GM12878 (cell line): ENCODE results near the gene KCNIP3.

Experiments
- ATF7 ChIP-seq: fragments of 450-650 bp; IDR thresholded peaks from 2 replicates; pipeline ENCODE4 v1.6.1; 2016; ENCODE audit warnings: low read depth, mild to moderate bottlenecking
- EZH2 ChIP-seq: IDR thresholded peaks from 2 replicates; pipeline ENCODE4 v1.6.1; 2012; ENCODE audit warnings: low read depth, mild to moderate bottlenecking, control low read depth, inconsistent platforms, low read length, borderline replicate concordance; ENCODE audit not compliant: control insufficient read depth
- NFXL1 ChIP-seq: fragments of 450-650 bp; IDR thresholded peaks from 2 replicates; pipeline ENCODE4 v1.6.1; 2017; ENCODE audit warnings: antibody characterized with exemption, mild to moderate bottlenecking, borderline replicate concordance
- POLR2A ChIP-seq: IDR thresholded peaks from 2 replicates; pipeline ENCODE4 v1.6.1; 2011; ENCODE audit warnings: low read depth, mild to moderate bottlenecking, low read length
- STAT1 ChIP-seq: fragments of 450-650 bp; conservative IDR thresholded peaks from 2 replicates; pipeline ENCODE4 v1.6.1; 2014; ENCODE audit warnings: antibody characterized with exemption, mild to moderate bottlenecking
- TF ChIP-seq, protein P1 (sequence below), 3 experiments: IDR thresholded peaks in 2 of 3; conservative IDR thresholded peaks in 1 of 3; 2 replicates each; pipeline ENCODE4 v1.5.1; 2011; ENCODE audit warnings: low read depth in 3 of 3, low read length in 3 of 3, mild to moderate bottlenecking in 3 of 3, control low read depth in 2 of 3, moderate library complexity in 2 of 3, inconsistent platforms in 1 of 3, mixed read lengths in 1 of 3; ENCODE audit not compliant: control insufficient read depth in 2 of 3, insufficient read depth in 1 of 3; ENCODE audit errors: extremely low read depth in 1 of 3

- TF ChIP-seq POLR2A (no peak), NFXL1 (no peak), EZH2 (no peak), STAT1 (no peak), ATF7 (no peak)
- TF ChIP-seq, protein P1, sequence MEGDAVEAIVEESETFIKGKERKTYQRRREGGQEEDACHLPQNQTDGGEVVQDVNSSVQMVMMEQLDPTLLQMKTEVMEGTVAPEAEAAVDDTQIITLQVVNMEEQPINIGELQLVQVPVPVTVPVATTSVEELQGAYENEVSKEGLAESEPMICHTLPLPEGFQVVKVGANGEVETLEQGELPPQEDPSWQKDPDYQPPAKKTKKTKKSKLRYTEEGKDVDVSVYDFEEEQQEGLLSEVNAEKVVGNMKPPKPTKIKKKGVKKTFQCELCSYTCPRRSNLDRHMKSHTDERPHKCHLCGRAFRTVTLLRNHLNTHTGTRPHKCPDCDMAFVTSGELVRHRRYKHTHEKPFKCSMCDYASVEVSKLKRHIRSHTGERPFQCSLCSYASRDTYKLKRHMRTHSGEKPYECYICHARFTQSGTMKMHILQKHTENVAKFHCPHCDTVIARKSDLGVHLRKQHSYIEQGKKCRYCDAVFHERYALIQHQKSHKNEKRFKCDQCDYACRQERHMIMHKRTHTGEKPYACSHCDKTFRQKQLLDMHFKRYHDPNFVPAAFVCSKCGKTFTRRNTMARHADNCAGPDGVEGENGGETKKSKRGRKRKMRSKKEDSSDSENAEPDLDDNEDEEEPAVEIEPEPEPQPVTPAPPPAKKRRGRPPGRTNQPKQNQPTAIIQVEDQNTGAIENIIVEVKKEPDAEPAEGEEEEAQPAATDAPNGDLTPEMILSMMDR (IDR thresholded peaks at IDR 0.05 in 2 of 3, conservative IDR thresholded peaks at IDR 0.05 in 1 of 3; ENCODE audit: control insufficient read depth in 2 of 3, extremely low read depth in 1 of 3, insufficient read depth in 1 of 3, low read depth in 3 of 3, low read length in 3 of 3): no peak
Observed at GRCh38 chr2:95345081-95345562, 48.0 kb downstream of the KCNIP3 start.
